Loucy (cell line): ENCODE measurements around the gene VWA8.
"Not testable (repeated sequence)": the region's sequence is repeated elsewhere in the genome, so short reads cannot be mapped to it uniquely, and the experiment has no call there.

ENCODE experiments used
- H2AFZ ChIP-seq: fragments of 200-600 bp; sonication (generic); 2 replicates; pipeline ENCODE4 v1.6.0; 2016; ENCODE audit warnings: antibody characterized with exemption, mild to moderate bottlenecking, low read length, moderate library complexity
- H3F3A ChIP-seq: fragments of 200-600 bp; 2 replicates; pipeline ENCODE4 v1.6.0; 2016; ENCODE audit warnings: antibody characterized with exemption, low read depth, mild to moderate bottlenecking
- H3K27me3 ChIP-seq: fragments of 200-600 bp; sonication (generic); 2 replicates; pipeline ENCODE4 v1.6.1; 2014; ENCODE audit warnings: low read length, mild to moderate bottlenecking; ENCODE audit not compliant: insufficient read depth, poor library complexity, severe bottlenecking
- H3K36me3 ChIP-seq: fragments of 200-600 bp; sonication (generic); 2 replicates; pipeline ENCODE4 v1.6.1; 2016; ENCODE audit warnings: low read length; ENCODE audit not compliant: insufficient read depth
- H3K4me1 ChIP-seq: fragments of 200-600 bp; sonication (generic); 2 replicates; pipeline ENCODE4 v1.5.1; 2014; ENCODE audit warnings: low read length, mild to moderate bottlenecking; ENCODE audit not compliant: insufficient read depth, poor library complexity, severe bottlenecking
- H3K4me2 ChIP-seq: fragments of 200-600 bp; sonication (generic); 2 replicates; pipeline ENCODE4 v1.6.0; 2014; ENCODE audit warnings: antibody characterized with exemption, low read length, low read depth, mild to moderate bottlenecking; ENCODE audit not compliant: poor library complexity, severe bottlenecking
- H3K4me3 ChIP-seq: fragments of 200-600 bp; sonication (generic); 2 replicates; pipeline ENCODE4 v1.5.1; 2014; ENCODE audit warnings: low read length, mild to moderate bottlenecking, mixed read lengths; ENCODE audit not compliant: poor library complexity, severe bottlenecking
- H3K79me2 ChIP-seq: fragments of 200-600 bp; sonication (generic); 2 replicates; pipeline ENCODE4 v1.6.1; 2014; ENCODE audit warnings: low read length; ENCODE audit not compliant: insufficient read depth
- H3K9ac ChIP-seq: fragments of 200-600 bp; sonication (generic); 2 replicates; pipeline ENCODE4 v1.6.0; 2014; ENCODE audit warnings: mild to moderate bottlenecking, low read depth, low read length, moderate library complexity; ENCODE audit not compliant: poor library complexity, severe bottlenecking
- H3K9me2 ChIP-seq: fragments of 200-600 bp; sonication (generic); replicated peaks from 2 replicates; pipeline ENCODE4 v1.6.1; 2016; ENCODE audit warnings: low read depth, low read length, mixed read lengths
- H3K9me3 ChIP-seq: fragments of 200-600 bp; sonication (generic); 2 replicates; pipeline ENCODE4 v1.6.1; 2014; ENCODE audit warnings: mild to moderate bottlenecking, antibody characterized with exemption, low read length, low read depth; ENCODE audit not compliant: insufficient read depth
- H4K20me1 ChIP-seq: fragments of 200-600 bp; sonication (generic); 2 replicates; pipeline ENCODE4 v1.6.0; 2014; ENCODE audit warnings: antibody characterized with exemption, low read length, mild to moderate bottlenecking; ENCODE audit not compliant: insufficient read depth, poor library complexity, severe bottlenecking
- EZH2phosphoT487 ChIP-seq: fragments of 200-600 bp; IDR thresholded peaks from 2 replicates; pipeline ENCODE4 v1.6.1; 2018; ENCODE audit warnings: antibody characterized with exemption, mild to moderate bottlenecking, moderate library complexity, borderline replicate concordance
- TF ChIP-seq, protein P1 (sequence below): fragments of 200-600 bp; sonication (generic); conservative IDR thresholded peaks from 2 replicates; pipeline ENCODE4 v1.5.1; 2014; ENCODE audit warnings: mild to moderate bottlenecking, antibody characterized with exemption, low read length

The VWA8 gene

DNA sequence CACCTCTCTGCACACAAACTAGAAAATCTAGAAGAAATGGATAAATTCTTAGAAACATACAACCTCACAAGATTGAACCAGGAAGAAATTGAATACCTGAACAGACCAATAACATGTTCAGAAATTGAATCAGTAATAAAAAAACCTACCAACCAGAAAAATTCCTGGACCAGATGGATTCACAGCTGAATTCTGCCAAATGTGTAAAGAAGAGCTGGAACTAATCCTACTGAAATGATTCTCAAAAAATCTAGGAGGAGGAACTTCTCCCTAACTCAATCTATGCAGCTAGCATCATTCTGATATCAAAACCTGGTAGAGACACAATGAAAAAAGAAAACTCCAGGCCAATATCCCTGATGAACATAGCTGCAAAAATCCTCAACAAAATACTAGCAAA is 336.9 kb downstream of the VWA8 start:
- Histone ChIP-seq H3K9ac (no peak overlapping the region), H3K9me3 (no peaks in the 10 kb centered on the region), H2AFZ (no peak overlapping the region), H3K4me1 (no peaks in the 10 kb centered on the region), H3K36me3 (no peaks in the 10 kb centered on the region), H3F3A (no peaks in the 10 kb centered on the region), H3K9me2 (no peaks in the 10 kb centered on the region), H3K4me3 (no peak overlapping the region), H3K27me3 (no peaks in the 10 kb centered on the region), H3K79me2 (no peaks in the 10 kb centered on the region), H4K20me1 (no peaks in the 10 kb centered on the region), H3K4me2 (no peak overlapping the region)
- TF ChIP-seq, protein P1, sequence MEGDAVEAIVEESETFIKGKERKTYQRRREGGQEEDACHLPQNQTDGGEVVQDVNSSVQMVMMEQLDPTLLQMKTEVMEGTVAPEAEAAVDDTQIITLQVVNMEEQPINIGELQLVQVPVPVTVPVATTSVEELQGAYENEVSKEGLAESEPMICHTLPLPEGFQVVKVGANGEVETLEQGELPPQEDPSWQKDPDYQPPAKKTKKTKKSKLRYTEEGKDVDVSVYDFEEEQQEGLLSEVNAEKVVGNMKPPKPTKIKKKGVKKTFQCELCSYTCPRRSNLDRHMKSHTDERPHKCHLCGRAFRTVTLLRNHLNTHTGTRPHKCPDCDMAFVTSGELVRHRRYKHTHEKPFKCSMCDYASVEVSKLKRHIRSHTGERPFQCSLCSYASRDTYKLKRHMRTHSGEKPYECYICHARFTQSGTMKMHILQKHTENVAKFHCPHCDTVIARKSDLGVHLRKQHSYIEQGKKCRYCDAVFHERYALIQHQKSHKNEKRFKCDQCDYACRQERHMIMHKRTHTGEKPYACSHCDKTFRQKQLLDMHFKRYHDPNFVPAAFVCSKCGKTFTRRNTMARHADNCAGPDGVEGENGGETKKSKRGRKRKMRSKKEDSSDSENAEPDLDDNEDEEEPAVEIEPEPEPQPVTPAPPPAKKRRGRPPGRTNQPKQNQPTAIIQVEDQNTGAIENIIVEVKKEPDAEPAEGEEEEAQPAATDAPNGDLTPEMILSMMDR: no peak
- TF ChIP-seq EZH2phosphoT487: no peak

DNA sequence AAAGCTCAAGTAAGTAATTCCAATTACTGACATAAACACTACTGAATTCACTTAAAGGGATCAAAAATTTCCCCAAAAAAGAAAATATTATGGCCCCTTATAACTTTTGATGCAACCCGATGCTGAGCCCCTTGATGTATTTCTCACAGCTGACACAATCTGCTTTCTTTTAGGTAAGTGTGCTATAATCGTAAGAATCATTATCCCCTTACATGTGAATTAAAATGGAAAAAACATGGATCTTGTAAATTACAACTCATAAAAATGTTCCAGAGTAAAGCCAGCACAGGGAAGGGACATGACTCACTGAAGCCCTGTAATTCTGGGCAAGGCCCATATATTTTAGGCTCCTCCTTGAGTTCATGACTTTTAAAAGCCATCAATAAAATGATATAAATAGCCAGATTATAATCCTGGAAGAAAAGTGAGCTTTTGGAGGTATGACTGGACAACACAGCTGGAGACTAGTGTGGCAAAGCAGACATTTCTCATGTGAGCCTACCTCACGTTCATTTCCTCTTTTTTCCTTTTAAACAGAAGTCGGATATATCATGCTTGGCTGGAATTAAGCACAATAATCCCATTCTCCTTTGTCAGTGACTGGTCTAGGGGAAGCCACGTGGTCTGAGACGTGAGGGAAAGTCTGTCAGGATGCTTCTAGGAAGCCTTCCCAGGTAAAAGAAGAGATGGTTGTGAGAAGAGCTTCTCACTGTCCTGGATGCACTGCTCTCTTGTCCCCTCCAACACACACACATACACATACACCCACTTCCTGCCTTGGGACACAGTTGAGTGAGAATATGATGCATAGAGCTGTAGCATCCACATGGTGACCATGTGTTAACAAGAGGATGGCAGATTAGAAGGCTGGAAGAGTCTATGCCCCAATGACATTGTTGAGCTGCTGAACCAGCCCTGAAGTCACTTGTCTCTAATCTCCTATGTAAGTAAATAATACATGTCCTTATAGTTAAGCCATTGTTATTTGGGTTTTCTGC is 338.2 kb downstream of the VWA8 start:
- Histone ChIP-seq H3K4me3 (no peak overlapping the region), H3K9ac (no peak overlapping the region), H3K4me2 (no peak overlapping the region), H3K4me1 (no peaks in the 10 kb centered on the region), H2AFZ (no peak overlapping the region), H3K9me2 (no peaks in the 10 kb centered on the region), H3K79me2 (no peaks in the 10 kb centered on the region), H4K20me1 (no peaks in the 10 kb centered on the region), H3K36me3 (no peaks in the 10 kb centered on the region), H3K27me3 (no peaks in the 10 kb centered on the region), H3F3A (no peaks in the 10 kb centered on the region), H3K9me3 (no peaks in the 10 kb centered on the region)
- TF ChIP-seq EZH2phosphoT487: no peak
- TF ChIP-seq, protein P1: no peak

DNA sequence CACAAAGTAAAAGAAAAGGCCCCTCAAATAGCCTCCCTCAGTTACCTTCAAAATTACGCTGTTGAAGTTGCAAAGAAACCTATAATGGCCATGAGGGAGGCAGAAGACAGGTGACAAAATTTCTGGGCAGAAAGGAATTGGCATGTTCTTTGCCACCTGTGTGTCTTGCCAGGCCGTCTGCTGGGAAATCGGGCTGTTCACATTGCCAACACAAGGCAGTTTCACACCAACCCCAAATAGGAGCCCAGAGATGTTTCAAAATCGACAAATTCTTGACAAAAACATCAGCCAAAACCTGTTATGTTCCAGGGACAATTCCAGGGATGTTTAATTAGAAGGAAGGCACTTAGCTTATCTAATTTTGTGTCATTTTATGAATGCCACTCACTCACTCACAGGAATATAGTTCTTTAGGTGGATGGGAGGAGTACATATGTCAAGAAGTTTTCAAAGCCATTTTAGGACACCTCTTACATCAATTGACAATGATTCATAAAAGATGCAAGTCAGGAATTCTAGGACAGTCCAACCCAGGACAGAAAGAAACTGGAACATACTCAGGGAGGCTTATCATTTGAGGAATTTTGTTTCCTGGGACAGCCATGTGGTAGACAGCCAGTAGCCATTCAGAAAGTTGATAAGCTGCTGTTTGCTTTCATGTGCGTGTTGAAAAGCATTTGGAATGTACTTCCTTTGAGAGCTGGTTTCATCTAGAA is 339.0 kb downstream of the VWA8 start:
- H4K20me1 ChIP-seq: no peaks in the 10 kb centered on the region
- no peaks in the 10 kb centered on the region for H3K27me3 ChIP-seq
- H3K9ac ChIP-seq: no peak overlapping the region
- no peak overlapping the region for H2AFZ ChIP-seq
- no peaks in the 10 kb centered on the region for H3K79me2 ChIP-seq
- H3K9me3 ChIP-seq: no peaks in the 10 kb centered on the region
- H3K36me3 ChIP-seq: no peaks in the 10 kb centered on the region
- TF ChIP-seq, protein P1: no peak
- TF ChIP-seq EZH2phosphoT487: no peak
- H3F3A ChIP-seq: no peaks in the 10 kb centered on the region
- no peaks in the 10 kb centered on the region for H3K4me1 ChIP-seq
- no peak overlapping the region for H3K4me2 ChIP-seq
- H3K9me2 ChIP-seq: no peaks in the 10 kb centered on the region
- H3K4me3 ChIP-seq: no peak overlapping the region

DNA sequence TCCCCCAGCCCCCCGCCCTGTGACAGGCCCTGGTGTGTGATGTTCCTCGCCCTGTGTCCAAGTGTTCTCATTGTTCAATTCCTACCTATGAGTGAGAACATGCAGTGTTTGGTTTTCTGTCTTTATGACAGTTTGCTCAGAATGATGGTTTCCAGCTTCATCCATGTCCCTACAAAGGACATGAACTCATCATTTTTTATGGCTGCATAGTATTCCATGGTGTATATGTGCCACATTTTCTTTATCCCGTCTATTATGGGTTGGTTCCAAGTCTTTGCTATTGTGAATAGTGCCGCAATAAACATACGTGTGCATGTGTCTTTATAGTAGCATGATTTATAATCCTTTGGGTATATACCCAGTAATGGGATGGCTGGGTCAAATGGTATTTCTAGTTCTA is 343.3 kb downstream of the VWA8 start:
- not testable (repeated sequence) for H2AFZ ChIP-seq, H3K9ac ChIP-seq, H3K4me1 ChIP-seq, H3K4me2 ChIP-seq, H3K36me3 ChIP-seq, H3K9me2 ChIP-seq, H3K79me2 ChIP-seq, H3K27me3 ChIP-seq, H3K9me3 ChIP-seq, H4K20me1 ChIP-seq, H3K4me3 ChIP-seq, H3F3A ChIP-seq
